Retinal pigment epithelial cell (primary cell): ENCODE data around the gene TIGD2.

ENCODE experiments used
- DNase-seq: peaks from one replicate; pipeline ENCODE4 v3.0.0-alpha.2; 2010; ENCODE audit warnings: low read depth
- H3K4me3 ChIP-seq: 2 replicates; pipeline ENCODE4 v1.5.1; 2011; ENCODE audit warnings: mild to moderate bottlenecking, low read length, control low read depth, moderate library complexity
- CTCF ChIP-seq: conservative IDR thresholded peaks from 2 replicates; pipeline ENCODE4 v1.5.1; 2011; ENCODE audit warnings: low read depth, low read length, control low read depth, inconsistent platforms

TIGD2 gene

GRCh38 chr4:89110986-89111832 lies at the start of gene TIGD2:
Gene TIGD2 (plus strand): TSS chr4:89111533. CDS start chr4:89112975, 1,442 bp downstream.
- H3K4me3 ChIP-seq, result peak within 1 kb of the TSS; percentile 91
- peak; percentile 69 for TF ChIP-seq CTCF
- no peak for DNase-seq

- no peak overlapping the region for H3K4me3 ChIP-seq
- no peak for TF ChIP-seq CTCF
- DNase-seq, result peak; percentile 91
These were observed 46.5 kb upstream of the TIGD2 start for GRCh38 chr4:89064848-89065247.

- DNase-seq, result peak; percentile 74
- TF ChIP-seq CTCF, result no peak
- H3K4me3 ChIP-seq, result no peak overlapping the region
These were observed 43.9 kb upstream of the TIGD2 start for GRCh38 chr4:89067417-89067816.

- no peak for DNase-seq
- no peak for TF ChIP-seq CTCF
- no peak overlapping the region for H3K4me3 ChIP-seq
These were observed 41.9 kb upstream of the TIGD2 start for GRCh38 chr4:89069481-89069880.

- no peak for TF ChIP-seq CTCF
- H3K4me3 ChIP-seq, result no peak overlapping the region
- no peak for DNase-seq
These were observed 41.3 kb upstream of the TIGD2 start for GRCh38 chr4:89070041-89070440.

- H3K4me3 ChIP-seq, result no peak overlapping the region
- TF ChIP-seq CTCF, result no peak
- no peak for DNase-seq
These were observed 40.0 kb upstream of the TIGD2 start for GRCh38 chr4:89071311-89071710.

- H3K4me3 ChIP-seq, result no peak overlapping the region
- no peak for TF ChIP-seq CTCF
- no peak for DNase-seq
These were observed 38.4 kb upstream of the TIGD2 start for GRCh38 chr4:89072921-89073320.
